ENCODE data around the gene ILDR1. TPM values are rescaled to one million over a fixed set of nuclear protein-coding genes. Genes with fewer than 3 reads are reported as not detected.
"Not testable (repeated sequence)": the region's sequence is repeated elsewhere in the genome, so short reads cannot be mapped to it uniquely, and the experiment has no call there.

ILDR1 gene
- total RNA-seq, 6 experiments from 2014 or later, result 0.12 to 0.88 (median 0.33) TPM; not detected in 1

DNA sequence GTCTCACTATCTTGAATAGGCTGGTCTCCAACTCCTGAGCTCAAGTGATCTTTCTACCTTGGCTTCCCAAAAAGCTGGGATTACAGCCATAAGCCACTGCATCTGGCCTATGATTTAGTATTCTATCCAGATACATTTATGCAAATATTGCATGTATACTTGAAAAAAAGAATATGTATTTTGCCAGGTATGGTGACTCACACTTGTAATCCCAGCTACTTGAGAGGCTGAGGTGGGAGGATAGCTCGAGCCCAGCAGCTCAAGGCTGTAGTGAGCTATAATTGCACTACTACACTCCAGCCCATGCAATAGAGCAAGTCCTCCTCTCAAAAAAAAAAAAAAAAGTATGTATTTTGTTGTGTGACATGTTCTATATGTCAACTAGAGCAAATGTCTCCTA is 73.4 kb downstream of the ILDR1 start:
- no peak for ATAC-seq
- no peak overlapping the region for H3K27ac ChIP-seq
- 82% methylated on average over 1 of the region's 1 CpG for WGBS (ENCODE audit: insufficient coverage, low coverage, low lambda C conversion rate, missing lambda C conversion rate)
- TF ChIP-seq POLR2A (IDR thresholded peaks at IDR 0.05), result no peak
- TF ChIP-seq, protein P1, sequence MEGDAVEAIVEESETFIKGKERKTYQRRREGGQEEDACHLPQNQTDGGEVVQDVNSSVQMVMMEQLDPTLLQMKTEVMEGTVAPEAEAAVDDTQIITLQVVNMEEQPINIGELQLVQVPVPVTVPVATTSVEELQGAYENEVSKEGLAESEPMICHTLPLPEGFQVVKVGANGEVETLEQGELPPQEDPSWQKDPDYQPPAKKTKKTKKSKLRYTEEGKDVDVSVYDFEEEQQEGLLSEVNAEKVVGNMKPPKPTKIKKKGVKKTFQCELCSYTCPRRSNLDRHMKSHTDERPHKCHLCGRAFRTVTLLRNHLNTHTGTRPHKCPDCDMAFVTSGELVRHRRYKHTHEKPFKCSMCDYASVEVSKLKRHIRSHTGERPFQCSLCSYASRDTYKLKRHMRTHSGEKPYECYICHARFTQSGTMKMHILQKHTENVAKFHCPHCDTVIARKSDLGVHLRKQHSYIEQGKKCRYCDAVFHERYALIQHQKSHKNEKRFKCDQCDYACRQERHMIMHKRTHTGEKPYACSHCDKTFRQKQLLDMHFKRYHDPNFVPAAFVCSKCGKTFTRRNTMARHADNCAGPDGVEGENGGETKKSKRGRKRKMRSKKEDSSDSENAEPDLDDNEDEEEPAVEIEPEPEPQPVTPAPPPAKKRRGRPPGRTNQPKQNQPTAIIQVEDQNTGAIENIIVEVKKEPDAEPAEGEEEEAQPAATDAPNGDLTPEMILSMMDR (IDR thresholded peaks at IDR 0.05), result no peak
- no peak for DNase-seq
- H3K4me1 ChIP-seq, result no peaks in the 10 kb centered on the region
- no peak overlapping the region for H3K4me3 ChIP-seq
- H3K9me3 ChIP-seq, result peaks cover 0 to 2% (median 0%) of the 10 kb centered on the region in 4 donors
- H3K36me3 ChIP-seq, result no peaks in the 10 kb centered on the region
- no peaks in the 10 kb centered on the region for H3K27me3 ChIP-seq
- intact Hi-C loops (cut with DNase I), result no loop called here

DNA sequence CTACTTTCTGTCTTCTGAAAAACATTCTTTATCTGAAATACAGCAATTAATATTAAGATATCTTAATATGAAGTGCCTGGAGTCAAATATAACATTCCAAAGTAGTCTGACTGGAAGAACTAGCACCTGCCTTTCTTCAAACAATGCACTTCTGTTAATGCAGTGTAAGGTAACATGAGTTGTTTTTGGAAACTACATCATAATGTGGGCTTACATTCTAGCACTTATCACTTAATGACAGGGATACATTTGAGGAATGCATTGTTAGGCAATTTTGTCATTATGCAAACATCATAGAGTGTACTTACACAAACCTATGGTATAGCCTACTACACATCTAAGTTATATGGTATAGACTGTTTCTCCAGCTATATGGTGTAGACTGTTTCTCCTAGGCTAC is 78.6 kb downstream of the ILDR1 start:
- Histone ChIP-seq H3K9me3 (no peaks in the 10 kb centered on the region), H3K27me3 (no peaks in the 10 kb centered on the region), H3K4me1 (no peaks in the 10 kb centered on the region), H3K4me3 (no peak overlapping the region), H3K27ac (no peak overlapping the region), H3K36me3 (peaks cover 0 to 3% (median 0%) of the 10 kb centered on the region in 4 donors)
- intact Hi-C loops (cut with DNase I), result no loop called here
- TF ChIP-seq POLR2A (IDR thresholded peaks at IDR 0.05), result no peak
- TF ChIP-seq, protein P1 (IDR thresholded peaks at IDR 0.05), result no peak
- ATAC-seq (no peak), DNase-seq (no peak)

DNA sequence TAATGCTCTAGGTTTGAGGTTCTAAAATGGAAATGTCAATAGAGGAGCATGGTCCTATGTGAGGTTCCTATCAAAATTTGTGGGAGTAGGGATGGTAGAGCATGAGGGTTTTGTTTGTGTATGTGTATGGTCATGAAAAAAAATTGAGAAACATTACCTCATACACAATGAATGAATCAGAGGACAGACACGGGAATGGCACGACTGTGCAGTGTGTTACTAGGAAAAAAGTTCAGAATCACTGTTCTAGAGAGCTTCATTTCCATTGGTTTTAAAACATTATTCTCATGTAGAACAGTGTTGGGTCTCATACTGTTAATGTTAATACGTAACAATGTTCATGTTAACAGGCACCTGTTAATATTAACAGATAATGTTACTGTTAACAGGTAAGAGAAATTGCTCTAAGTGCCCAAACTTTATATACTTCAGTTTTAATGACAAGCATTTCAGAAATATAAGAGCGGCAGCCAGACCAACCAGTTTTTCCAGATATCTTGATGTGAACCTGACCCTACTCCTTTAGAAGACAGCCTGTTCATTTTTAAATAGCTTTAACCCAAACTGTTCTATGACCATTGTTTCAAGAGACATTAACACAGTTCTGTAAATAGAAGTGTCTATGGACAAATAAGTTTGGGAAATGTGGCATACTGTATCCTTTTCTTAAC is 79.8 kb downstream of the ILDR1 start:
- ATAC-seq, result no peak
- TF ChIP-seq, protein P1 (IDR thresholded peaks at IDR 0.05), result no peak
- TF ChIP-seq POLR2A (IDR thresholded peaks at IDR 0.05), result no peak
- WGBS (ENCODE audit: insufficient coverage, low coverage, low lambda C conversion rate, missing lambda C conversion rate), result 77% methylated on average over 4 of the region's 4 CpGs
- intact Hi-C loops (cut with DNase I), result no loop called here
- no peak overlapping the region for H3K4me3 ChIP-seq
- H3K36me3 ChIP-seq, result peaks cover 0 to 3% (median 0%) of the 10 kb centered on the region in 4 donors
- no peaks in the 10 kb centered on the region for H3K9me3 ChIP-seq
- H3K27ac ChIP-seq, result no peak overlapping the region
- H3K27me3 ChIP-seq, result no peaks in the 10 kb centered on the region
- H3K4me1 ChIP-seq, result no peaks in the 10 kb centered on the region
- DNase-seq, result no peak

DNA sequence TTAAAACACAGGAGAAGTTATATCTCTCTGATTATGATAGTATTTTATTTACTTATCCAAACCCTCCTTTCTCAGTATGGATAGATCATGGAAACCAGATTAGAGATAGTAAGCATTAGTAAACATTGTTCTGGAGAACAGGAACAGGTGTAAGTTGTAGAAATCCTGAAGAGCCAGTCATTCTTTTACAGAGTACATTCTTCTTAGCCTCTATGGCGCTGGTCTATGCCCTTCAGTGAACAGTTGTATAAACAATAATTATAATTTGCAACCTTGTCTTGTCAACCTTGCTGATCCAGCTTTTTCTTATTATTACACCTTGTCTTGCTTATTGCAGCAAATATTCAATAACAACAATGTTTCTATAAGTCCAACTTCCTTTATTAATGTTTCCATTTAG is 80.5 kb downstream of the ILDR1 start:
- no peak overlapping the region for H3K27ac ChIP-seq
- TF ChIP-seq, protein P1 (IDR thresholded peaks at IDR 0.05), result no peak
- TF ChIP-seq POLR2A (IDR thresholded peaks at IDR 0.05), result no peak
- intact Hi-C loops (cut with DNase I), result no loop called here
- H3K4me1 ChIP-seq, result no peaks in the 10 kb centered on the region
- H3K9me3 ChIP-seq, result no peaks in the 10 kb centered on the region
- no peak overlapping the region for H3K4me3 ChIP-seq
- ATAC-seq, result no peak
- DNase-seq, result no peak
- peaks cover 0 to 3% (median 0%) of the 10 kb centered on the region in 4 donors for H3K36me3 ChIP-seq
- WGBS (ENCODE audit: insufficient coverage, low coverage, low lambda C conversion rate, missing lambda C conversion rate), result 100% methylated on average over 1 of the region's 1 CpG
- H3K27me3 ChIP-seq, result no peaks in the 10 kb centered on the region

DNA sequence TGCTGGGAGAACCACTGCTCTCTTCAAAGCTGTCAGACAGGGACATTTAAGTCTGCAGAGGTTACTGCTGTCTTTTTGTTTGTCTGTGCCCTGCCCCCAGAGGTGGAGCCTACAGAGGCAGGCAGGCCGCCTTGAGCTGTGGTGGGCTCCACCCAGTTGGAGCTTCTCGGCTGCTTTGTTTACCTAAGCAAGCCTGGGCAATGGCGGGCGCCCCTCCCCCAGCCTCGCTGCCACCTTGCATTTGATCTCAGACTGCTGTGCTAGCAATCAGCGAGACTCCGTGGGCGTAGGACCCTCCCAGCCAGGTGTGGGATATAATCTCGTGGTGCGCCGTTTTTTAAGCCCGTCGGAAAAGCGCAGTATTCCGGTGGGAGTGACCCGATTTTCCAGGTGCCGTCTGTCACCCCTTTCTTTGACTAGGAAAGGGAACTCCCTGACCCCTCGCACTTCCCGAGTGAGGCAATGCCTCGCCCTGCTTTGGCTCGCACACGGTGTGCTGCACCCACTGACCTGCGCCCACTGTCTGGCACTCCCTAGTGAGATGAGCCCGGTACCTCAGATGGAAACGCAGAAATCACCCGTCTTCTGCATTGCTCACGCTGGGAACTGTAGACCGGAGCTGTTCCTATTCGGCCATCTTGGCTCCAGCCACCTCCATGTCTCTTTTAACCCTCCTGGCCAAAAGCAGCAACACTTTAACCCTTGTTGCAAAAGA is 83.7 kb downstream of the ILDR1 start:
- DNase-seq; H3K9me3 ChIP-seq; H3K27me3 ChIP-seq; ATAC-seq; H3K36me3 ChIP-seq; H3K4me3 ChIP-seq; H3K27ac ChIP-seq; intact Hi-C loops (cut with DNase I); H3K4me1 ChIP-seq: not testable (repeated sequence)
- 88% methylated on average over 7 of the region's 29 CpGs for WGBS (ENCODE audit: insufficient coverage, low coverage, low lambda C conversion rate, missing lambda C conversion rate)
